Ovary (tissue), 3 donors: ENCODE measurements around the gene LGALS1.
A peak's percentile ranks its signal among the peaks of the same experiment; 100 is the strongest.

Source experiments
- CTCF ChIP-seq, 3 donors: fragments of 450-650 bp in 2 of 3; fragments of 200-600 bp in 1 of 3; IDR thresholded peaks; one replicate each; pipeline versions ENCODE4 v1.5.1 to v1.8.0; 2016 to 2022; ENCODE audit warnings: antibody characterized with exemption in 3 of 3, mild to moderate bottlenecking in 1 of 3
- EP300 ChIP-seq: sonication (generic); formaldehyde crosslinking; IDR thresholded peaks from one replicate; pipeline ENCODE4 v1.6.1; 2017; ENCODE audit warnings: antibody characterized with exemption
- POLR2A ChIP-seq: fragments of 450-650 bp; IDR thresholded peaks from one replicate; pipeline ENCODE4 v1.6.1; 2017; ENCODE audit warnings: antibody characterized with exemption, mild to moderate bottlenecking, moderate library complexity
- donor health status: DM: no; HTN: no; CAD: no.

- TF ChIP-seq CTCF (IDR thresholded peaks at IDR 0.05) = peak in 2 of 3 donors; percentile 14 to 28
- TF ChIP-seq EP300 = no peak
- TF ChIP-seq POLR2A = no peak
These were observed 41.0 kb upstream of the LGALS1 start for GRCh38 chr22:37634417-37634924.
